NOMO-1 treated with DMSO at 0.1 percent for 48 hours (cell line): Measurements from ENCODE around the gene NAALADL1.
"Not testable (repeated sequence)": the region's sequence is repeated elsewhere in the genome, so short reads cannot be mapped to it uniquely, and the experiment has no call there.

Source experiments
- DNase-seq: peaks from one replicate; lab custom pipeline; 2025; ENCODE audit not compliant: unreplicated experiment; lab: John Stamatoyannopoulos, UW

Gene NAALADL1

DNA sequence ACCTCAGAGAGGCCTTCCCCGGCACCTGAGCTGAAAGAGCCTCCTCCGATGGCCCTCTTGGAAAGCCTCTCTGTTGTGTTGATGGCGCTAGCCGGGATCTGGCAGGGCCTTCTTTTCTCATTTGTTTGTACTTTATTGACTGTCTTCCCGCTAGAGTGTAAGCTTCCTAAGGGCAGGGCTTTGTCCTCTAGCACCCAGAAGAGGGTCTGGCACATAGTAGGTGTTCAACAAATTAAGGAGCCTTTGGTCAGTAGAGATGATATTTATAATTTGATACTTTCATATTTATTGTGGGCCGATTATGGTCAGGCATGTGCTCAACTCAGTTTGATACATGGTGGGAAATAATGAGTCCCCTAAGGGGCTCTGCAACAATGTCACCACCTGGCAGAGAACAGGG is 40.4 kb downstream of the NAALADL1 start:
- no peak for DNase-seq

DNA sequence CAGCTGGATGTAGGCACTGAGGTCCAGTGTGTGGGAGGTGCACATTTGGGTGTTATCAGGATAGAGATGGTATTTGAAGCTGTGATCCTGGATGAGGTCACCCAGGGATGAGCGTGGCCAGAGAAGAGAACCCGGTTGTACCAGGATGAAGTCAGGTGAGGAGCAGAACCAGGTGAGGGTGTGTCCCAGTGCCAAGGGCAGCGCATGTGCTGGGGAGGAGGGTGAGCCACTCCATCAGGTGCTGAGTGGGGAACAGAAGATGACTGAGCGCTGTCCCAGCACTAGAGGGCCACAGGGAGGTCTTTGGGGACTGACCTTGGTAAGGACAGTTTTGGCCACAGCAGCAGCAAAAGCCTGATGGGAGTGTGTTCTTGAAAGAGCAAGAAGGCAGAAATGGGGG is 41.6 kb downstream of the NAALADL1 start:
- DNase-seq, result no peak

DNA sequence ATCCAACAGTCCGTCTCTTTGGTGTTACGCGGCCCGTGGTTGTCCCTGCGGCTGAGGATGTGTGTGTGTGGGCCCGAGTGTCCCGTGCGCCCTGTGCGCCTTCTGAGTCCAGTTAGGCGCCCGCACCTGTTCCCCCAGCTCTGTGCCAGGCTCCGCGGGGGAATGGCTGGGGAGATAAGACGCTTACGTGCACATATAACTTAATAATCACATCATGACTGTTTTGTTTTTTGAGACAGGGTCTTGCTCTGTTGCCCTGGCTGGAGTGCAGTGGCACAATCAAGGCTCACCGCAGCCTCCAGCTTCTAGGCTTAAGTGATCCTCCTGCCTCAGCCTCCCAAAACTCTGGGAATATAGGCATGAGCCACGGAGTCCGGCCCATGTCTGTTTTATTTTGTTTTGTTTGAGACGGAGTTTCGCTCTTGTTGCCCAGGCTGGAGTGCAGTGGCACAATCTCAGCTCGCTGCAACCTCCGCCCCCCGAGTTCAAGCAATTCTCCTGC is 43.6 kb downstream of the NAALADL1 start:
- peak; percentile 16 for DNase-seq

DNA sequence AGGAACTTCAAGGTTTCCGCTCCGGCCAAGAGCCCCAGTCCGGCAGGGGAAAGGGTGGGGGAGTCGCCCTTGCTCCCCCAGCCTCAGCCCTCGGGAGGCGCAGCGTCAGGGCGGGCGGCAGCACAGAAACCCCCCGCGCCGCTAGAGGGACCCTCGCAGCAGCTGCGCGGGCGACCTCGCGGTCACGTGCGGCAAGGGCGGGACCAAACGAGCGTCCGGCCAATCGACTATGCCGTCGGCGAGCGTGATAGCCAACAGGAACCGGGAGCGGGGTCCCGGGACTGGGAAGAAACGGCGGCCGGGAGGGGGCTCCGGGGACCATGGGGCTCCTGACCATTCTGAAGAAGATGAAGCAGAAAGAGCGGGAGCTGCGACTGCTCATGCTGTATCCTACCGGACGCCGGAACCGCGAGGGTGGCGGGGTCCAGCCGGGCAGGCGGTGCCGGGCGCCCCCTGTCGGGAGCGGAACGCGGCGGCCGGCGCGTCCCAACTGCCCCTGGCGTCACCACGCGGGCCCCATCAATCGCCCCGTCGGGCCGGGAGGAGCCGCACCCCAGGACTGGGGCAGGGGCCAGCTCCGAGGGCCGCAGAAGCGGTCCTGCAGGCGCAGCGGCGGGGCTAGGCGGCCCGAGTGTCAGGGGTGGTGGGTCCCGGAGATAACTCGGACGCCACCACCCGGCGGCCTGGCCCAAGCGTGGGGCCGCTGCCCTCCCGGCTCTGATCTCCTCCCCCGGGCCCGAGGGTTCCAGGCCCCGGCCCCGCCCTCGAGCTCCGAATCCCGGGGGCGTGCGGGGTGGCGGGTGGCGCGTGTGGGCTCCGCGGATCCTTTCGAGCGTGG is 44.2 kb downstream of the NAALADL1 start, which contains the start of gene ARL2:
ARL2 (plus strand) TSS at position 273 of the 838 bp plus-strand sequence; CDS start at position 321, 48 bp downstream.
- DNase-seq, result peak; percentile 74

DNA sequence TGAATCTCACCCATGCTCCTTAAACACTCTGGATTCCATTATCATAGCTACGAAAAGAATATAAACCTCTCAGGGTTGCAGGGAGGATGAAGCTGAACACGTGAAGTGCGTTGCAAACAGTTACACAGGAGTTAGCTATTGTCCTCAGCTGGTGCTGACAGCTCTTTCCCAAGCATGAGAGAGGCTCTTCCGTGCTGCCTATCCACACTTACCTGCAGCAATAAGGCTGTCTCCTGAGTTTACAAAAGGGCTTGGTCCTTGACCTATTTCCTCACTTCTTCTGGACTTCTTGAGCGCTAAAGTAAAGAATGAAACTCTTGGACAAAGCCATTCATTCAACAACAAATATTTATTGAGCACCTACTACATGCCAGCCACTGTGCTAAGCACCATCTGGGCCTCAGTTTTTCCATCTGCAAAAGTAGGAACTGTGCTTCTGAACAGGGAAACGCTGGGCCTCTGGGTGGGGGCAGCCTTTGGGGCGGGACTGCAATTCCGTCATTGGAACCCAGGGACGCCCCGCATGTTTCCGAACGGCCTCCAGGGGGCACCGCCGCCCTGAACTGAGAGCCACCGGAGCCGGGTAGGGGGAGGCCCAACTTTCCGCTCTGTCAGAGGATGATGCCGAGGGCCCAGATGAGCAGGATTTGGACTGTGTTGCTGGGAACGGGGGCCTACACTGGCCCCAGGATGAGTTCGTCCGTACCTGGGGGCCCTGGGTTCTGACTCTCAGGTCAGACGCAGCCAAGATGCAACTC is 45.0 kb downstream of the NAALADL1 start:
- peak; percentile 93 for DNase-seq

DNA sequence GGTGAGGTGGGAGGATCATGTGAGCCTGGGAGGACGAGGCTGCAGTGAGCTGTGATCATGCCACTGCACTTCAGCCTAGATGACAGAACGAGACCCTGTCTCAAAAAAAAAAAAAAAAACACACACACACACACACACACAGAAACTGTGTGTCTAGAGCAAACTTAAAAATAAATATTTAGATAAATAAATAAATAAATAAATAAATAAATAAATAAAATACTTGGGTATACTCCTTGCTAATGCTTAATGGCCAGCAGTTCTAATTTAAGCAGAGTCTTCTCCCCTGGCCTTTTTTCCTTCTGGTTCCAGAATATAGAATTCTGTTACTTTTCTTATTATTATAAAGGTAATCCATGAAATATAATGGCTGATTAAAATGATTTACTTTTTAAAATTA is 49.5 kb downstream of the NAALADL1 start:
- no peak for DNase-seq

DNA sequence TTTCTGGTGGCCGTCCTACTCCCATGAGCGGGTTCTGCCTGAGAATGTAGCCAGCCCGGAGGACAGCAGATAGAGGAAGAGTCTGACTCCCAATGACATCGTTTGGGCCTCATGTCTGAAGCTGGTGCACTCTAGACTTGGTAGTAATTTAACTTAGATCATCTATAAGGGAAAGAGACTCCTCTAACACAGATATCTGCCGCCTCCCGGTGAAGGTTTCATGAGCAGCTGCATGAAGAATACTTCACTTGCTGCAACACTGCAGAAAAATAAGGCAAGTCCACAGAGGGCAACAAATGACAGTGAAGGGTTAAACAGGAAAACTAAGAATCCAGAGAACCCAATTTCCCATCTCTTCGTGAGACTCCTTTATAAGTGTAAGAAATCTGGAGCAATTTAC is 50.3 kb downstream of the NAALADL1 start:
- DNase-seq, result no peak

DNA sequence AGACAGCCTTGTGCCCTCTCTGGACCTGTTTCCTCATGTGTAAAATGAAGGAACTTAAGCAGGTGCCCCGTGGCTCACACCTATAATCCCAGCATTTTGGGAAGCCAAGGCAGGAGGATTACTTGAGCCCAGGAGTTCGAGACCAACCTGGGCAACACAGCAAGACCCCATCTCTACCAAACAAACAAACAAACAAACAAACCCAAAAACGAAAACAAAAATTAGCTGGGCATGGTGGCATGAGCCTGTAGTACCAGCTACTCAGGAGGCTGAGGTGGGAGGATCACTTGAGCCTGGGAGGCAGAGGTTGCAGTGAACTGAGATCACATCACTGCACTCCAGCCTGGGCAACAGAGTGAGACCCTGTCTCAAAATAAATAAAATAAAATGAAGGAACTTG is 54.4 kb downstream of the NAALADL1 start:
- DNase-seq, result not testable (repeated sequence)

DNA sequence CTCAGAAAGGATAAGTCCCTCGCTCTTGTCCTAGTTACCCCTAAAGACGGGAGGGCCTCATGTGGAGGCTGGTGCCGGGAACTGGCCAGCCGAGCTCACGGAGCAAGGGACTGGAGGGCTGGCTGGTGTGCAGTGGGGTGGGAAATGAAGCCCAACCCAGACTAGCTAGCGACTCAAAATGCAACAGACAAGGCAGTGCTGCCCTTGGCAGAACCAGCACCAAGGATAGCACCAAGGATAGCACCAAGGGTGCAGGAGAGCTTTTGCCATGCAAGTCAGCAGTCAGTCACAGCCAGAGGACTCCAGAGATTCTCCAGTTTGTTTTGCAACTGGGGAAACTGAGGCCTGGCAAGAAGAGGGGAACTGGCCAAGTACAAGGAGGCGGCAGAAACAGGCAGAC is 55.1 kb downstream of the NAALADL1 start:
- DNase-seq, result no peak

DNA sequence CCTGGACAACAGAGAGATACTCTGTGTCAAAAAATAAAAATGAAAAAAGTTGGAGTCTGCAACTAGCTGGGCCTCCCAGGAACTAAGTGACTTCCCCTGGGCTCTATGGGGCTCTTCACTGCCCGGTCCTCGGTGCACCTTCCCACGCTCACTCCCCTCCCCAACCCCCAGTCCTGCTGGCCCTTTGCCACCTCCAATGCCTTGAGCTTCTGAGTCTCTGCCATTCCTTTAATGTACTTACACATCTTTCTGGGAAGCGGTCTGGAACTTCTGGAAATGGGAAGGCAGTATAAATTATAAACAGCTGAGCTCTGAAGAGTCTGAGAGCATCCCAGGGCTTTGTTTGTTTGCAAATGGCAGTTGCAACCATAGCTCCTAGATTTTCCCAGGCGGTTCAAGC is 55.6 kb downstream of the NAALADL1 start:
- no peak for DNase-seq

DNA sequence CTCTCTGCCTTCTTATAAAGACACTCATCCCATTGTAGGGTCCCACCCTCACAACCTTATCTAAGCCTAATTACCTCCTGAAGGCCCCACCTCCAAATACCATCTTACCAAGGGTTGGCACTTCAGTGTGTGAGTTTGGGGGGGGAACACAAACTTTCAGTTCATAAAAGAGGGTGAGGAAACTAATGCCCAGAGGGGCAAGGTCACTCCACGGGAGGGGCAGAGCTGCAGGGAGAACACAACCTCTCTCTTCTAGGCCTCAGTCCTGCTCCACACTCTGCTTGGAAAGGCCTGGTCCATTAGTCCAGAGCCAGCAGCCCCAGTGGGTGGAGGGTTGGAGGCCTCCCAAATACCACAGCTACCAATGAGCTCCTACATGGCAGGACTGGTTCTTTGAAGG is 58.9 kb downstream of the NAALADL1 start:
- DNase-seq, result no peak

DNA sequence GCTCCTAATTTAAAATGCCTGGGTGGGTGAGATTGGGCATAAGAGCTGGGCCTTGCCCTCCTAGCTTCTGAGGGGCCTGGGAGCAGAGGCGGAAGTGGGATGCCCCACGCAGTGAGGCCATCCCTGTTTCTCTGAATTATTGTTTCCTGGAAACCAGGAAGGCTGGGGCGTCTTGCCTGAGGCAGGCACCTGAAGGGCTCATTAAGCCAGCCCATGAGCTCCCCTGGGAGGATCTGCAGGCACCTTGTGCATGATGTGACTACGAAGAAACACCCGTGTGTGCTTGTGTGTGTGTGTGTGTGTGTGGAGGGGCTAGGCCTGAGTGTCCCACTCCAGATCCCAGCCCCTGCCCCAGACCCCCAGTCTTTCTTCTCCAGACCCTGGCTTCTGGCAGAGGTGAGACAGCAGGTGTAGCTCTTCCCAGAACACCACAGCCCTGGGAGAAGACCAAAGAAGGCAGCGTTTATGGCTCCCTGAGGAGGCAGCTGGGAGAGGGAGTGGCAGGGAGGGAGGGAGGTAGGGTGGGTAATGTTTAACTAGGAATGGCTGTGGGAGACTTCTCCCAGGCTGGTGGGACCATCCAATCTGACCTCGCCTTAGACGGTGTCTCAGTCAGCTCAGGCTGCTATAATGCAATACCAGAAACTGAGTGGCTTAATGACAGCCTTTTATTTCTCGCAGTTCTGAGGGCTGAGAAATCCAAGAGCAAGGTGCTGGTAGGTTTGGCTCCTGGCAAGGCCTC is 59.5 kb downstream of the NAALADL1 start:
- DNase-seq, result no peak

DNA sequence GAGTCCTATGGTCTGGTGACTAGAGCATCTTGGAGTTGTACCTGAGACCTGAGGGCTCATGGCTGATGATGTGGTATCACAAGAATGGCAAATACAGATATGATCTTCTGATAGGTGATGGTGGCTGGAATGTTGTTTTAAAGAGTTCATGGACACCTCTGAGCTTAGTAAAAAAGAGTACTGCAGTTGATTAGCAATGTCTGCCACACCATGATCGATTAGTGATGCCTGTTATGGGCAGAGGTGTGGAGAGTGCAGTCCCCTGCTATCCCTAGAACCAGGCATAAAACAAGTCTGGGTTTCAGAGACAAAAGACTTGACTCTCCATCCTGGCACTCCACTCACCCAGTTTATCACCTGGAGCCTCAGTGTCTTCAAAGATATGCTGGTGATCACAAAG is 60.2 kb downstream of the NAALADL1 start:
- DNase-seq, result no peak

DNA sequence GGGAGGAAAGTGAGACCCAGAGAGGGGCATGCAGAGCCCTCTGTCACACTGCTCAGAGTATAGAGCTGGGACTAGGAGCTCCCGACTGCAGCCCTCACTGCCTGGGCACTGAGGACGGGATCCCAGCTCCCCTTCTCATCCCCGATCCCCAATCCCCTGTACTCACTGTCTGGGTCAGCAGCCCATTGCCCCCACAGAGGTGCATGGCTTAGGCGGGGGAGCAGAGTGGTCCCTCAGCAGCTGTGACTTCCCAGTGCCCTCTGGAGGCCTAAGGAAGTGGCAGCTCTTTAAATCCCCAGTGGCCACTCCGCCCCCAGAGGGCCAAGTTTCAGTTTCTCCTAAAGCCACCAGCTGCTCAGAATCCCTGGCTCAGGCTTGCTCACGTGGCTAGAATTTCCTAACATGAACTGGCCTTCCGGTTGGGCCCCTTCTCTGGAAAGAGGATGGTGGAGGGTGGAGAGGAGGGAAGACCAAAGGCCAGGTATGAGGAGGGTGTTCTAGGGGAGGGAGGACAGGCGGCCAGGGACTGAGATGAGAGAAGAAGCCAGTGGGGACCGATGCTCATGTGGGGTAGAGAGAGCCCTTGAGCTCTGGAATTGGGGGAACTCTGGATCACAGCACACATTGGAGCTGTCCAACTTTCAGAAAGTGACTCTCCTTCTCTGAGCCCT is 61.5 kb downstream of the NAALADL1 start, which contains the start of gene BATF2:
BATF2 (minus strand) TSS at position 262 of the 671 bp plus-strand sequence; CDS start at position 205, 57 bp downstream.
- DNase-seq, result peak; percentile 66

DNA sequence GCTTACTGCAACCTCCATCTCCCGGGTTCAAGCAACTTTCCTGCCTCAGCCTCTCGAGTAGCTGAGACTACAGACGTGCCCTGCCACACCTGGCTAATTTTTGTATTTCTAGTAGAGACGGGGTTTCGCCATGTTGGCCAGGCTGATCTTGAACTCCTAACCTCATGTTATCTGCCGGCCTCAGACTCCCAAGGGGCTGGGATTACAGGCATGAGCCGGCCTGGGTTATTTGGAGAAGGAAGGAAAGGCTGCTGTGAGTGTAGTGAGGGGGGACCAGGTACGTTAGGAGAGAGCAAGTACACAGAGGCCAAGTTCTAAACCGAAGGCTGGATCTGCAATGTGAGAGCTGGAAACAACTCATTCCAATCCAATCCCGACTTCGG is 62.0 kb downstream of the NAALADL1 start:
- DNase-seq, result no peak
